Thoracic aorta (tissue), 2 donors: ENCODE data around the gene GID4. TPM values are rescaled to one million over a fixed set of nuclear protein-coding genes. Genes with fewer than 3 reads are reported as not detected.

Source experiments
- ATAC-seq: fragments of 150-250 bp; one replicate; pipeline ENCODE4 v1.8.0; 2017; ENCODE audit warnings: low read depth; ENCODE audit not compliant: insufficient number of reproducible peaks, low FRiP score
- DNase-seq: peaks from one replicate; pipeline ENCODE4 v3.0.0-alpha.2; 2020; ENCODE audit warnings: low spot score
- H3K27ac ChIP-seq, 2 donors: fragments of 200-600 bp; sonication (generic); 1 replicate in 1 of 2; 2 replicates in 1 of 2; pipeline ENCODE4 v1.5.1; 2016; ENCODE audit warnings: mild to moderate bottlenecking in 2 of 2, moderate library complexity in 2 of 2
- H3K27me3 ChIP-seq: fragments of 200-600 bp; sonication (generic); replicated peaks from 2 replicates; pipeline ENCODE4 v1.6.0; 2016; ENCODE audit warnings: mild to moderate bottlenecking; ENCODE audit not compliant: insufficient read depth
- H3K36me3 ChIP-seq: fragments of 200-600 bp; sonication (generic); one replicate; pipeline ENCODE4 v1.5.1; 2016
- H3K4me1 ChIP-seq, 2 donors: fragments of 200-600 bp; sonication (generic); 1 replicate in 1 of 2; 2 replicates in 1 of 2; pipeline versions ENCODE4 v1.5.1 to v1.6.0; 2016; ENCODE audit warnings: low read depth in 2 of 2, mild to moderate bottlenecking in 1 of 2; ENCODE audit not compliant: control insufficient read depth in 1 of 2
- H3K4me3 ChIP-seq: fragments of 200-600 bp; sonication (generic); 2 replicates; pipeline ENCODE4 v1.5.1; 2016; ENCODE audit warnings: mild to moderate bottlenecking
- H3K9me3 ChIP-seq: fragments of 200-600 bp; sonication (generic); 2 replicates; pipeline ENCODE4 v1.5.1; 2016
- CTCF ChIP-seq: fragments of 200-600 bp; sonication (generic); IDR thresholded peaks from one replicate; pipeline ENCODE4 v1.5.1; 2019; ENCODE audit warnings: antibody characterized with exemption
- total RNA-seq, 2 donors: library from RNA; depleted of rRNA; stranded (reverse); fragments of >200 nt; gene quantifications; one replicate each; pipeline versions ENCODE4 v1.1.0 to v1.2.3, GENCODE V29; 2016

The GID4 gene
- total RNA-seq, 2 donors from 2014 or later, result 13.5 to 16.4 TPM

DNA sequence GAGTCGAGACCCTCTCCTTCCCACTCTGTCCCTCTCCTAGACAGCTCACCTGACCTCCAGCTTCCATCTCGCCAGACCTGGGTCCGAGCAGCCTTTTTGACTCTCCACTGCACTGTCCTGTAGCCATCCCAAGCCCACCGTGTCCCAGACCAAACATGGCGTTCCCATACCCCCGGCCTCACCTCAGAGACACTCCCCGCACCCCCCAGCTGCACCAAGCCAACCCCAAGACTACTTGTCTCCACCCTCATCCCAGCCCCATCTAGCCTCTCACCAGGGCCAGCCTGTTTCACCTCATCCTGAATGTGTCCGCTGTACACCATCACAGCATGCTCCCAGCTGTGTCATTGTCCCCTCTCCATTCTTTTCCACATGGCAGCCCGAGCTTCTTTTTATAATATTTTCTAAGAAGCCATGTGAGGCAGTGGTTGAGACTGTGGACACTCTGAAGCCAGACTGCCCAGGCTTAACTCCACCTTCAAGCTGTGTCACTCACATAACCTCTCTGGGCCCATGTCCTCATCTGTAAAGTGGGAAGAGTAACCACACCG lies 70.8 kb downstream of the GID4 start:
- DNase-seq, result no peak
- no peak for TF ChIP-seq CTCF
- H3K36me3 ChIP-seq, result peaks cover 16% of the 10 kb centered on the region
- H3K9me3 ChIP-seq, result no peaks in the 10 kb centered on the region
- no peaks in the 10 kb centered on the region for H3K27me3 ChIP-seq
- no peak overlapping the region for H3K27ac ChIP-seq
- ATAC-seq, result no peak
- H3K4me1 ChIP-seq, result no peaks in the 10 kb centered on the region
- H3K4me3 ChIP-seq, result no peak overlapping the region

- Histone ChIP-seq H3K36me3 (peaks cover 9% of the 10 kb centered on the region), H3K27me3 (no peaks in the 10 kb centered on the region), H3K9me3 (no peaks in the 10 kb centered on the region), H3K27ac (no peak overlapping the region), H3K4me1 (no peaks in the 10 kb centered on the region), H3K4me3 (no peak overlapping the region)
- ATAC-seq (no peak), DNase-seq (no peak)
- TF ChIP-seq CTCF, result no peak
Measured at GRCh38 chr17:18110636-18111145, 71.5 kb downstream of the GID4 start.

DNA sequence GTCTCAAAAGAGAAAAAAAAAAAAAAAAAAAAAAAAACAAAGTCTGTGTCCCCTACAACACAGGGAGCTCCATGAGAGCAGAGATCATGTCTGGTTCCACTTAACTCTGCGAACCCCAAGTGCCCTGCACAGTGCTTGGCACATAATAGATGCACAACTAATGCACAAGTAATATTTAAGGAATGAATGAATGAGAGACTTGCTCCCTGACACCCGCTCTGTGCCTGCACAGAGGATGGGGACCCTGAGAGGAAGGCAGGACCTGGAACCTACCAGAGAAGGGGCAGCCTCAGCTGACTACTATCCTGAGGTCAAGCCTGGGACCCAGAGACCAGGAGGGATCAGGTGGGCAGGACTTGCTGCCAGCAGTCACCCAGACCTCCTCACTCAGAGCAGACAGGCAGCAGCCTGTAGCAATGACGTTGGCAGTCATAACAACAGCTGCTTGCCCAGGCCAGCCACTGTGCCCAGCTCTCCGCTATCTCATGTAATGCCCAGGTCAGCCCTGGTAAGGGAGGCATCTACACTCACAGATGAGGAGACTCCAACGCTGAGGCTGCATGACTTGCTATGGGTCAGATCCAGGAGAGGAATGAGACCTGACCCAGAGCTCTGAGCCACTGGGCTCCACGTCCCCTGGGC lies 72.2 kb downstream of the GID4 start:
- no peak for ATAC-seq
- Histone ChIP-seq H3K4me3 (no peak overlapping the region), H3K27ac (no peak overlapping the region), H3K36me3 (peaks cover 5% of the 10 kb centered on the region), H3K9me3 (no peaks in the 10 kb centered on the region), H3K27me3 (no peaks in the 10 kb centered on the region), H3K4me1 (no peaks in the 10 kb centered on the region)
- no peak for TF ChIP-seq CTCF
- DNase-seq, result no peak

GRCh38 chr17:18115517-18115916 lies 76.3 kb downstream of the GID4 start:
- H3K9me3 ChIP-seq, result no peaks in the 10 kb centered on the region
- H3K27ac ChIP-seq, result no peak overlapping the region
- no peaks in the 10 kb centered on the region for H3K27me3 ChIP-seq
- DNase-seq (no peak), ATAC-seq (no peak)
- H3K4me3 ChIP-seq, result no peak overlapping the region
- TF ChIP-seq CTCF, result no peak
- H3K36me3 ChIP-seq, result no peaks in the 10 kb centered on the region
- H3K4me1 ChIP-seq, result no peaks in the 10 kb centered on the region

DNA sequence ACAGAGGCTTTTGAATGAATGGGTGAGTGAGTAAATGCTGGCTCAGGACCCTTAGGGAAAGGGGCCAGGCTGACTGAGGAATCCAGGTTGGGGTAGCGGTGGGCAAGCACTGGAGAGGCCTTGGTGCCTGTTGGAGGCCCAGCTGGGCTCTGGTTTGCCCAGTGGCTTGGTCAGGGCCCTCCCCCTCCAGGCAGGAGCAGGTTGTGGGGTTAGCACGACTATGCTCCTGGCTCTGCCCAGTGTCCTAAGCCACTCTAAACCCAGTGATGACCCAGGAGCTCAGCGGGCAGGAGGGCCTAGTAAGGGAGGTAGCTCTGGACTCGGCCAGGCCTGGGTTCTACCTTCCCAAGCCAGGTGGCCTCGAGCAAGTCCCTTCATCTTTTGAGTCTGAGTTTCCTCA lies 76.9 kb downstream of the GID4 start:
- no peak overlapping the region for H3K27ac ChIP-seq
- DNase-seq (no peak), ATAC-seq (no peak)

More for the DNA sequence above, 76.9 kb downstream of the GID4 start:
- TF ChIP-seq CTCF, result no peak
- H3K9me3 ChIP-seq, result no peaks in the 10 kb centered on the region
- no peaks in the 10 kb centered on the region for H3K27me3 ChIP-seq
- H3K4me1 ChIP-seq, result no peaks in the 10 kb centered on the region
- H3K36me3 ChIP-seq, result no peaks in the 10 kb centered on the region
- no peak overlapping the region for H3K4me3 ChIP-seq
